SKM-1 (cell line): ENCODE results near the gene PPP2R2C.

Experiments used
- DNase-seq: peaks from one replicate; lab custom pipeline; 2025; ENCODE audit not compliant: unreplicated experiment; lab: John Stamatoyannopoulos, UW

The PPP2R2C gene

DNA sequence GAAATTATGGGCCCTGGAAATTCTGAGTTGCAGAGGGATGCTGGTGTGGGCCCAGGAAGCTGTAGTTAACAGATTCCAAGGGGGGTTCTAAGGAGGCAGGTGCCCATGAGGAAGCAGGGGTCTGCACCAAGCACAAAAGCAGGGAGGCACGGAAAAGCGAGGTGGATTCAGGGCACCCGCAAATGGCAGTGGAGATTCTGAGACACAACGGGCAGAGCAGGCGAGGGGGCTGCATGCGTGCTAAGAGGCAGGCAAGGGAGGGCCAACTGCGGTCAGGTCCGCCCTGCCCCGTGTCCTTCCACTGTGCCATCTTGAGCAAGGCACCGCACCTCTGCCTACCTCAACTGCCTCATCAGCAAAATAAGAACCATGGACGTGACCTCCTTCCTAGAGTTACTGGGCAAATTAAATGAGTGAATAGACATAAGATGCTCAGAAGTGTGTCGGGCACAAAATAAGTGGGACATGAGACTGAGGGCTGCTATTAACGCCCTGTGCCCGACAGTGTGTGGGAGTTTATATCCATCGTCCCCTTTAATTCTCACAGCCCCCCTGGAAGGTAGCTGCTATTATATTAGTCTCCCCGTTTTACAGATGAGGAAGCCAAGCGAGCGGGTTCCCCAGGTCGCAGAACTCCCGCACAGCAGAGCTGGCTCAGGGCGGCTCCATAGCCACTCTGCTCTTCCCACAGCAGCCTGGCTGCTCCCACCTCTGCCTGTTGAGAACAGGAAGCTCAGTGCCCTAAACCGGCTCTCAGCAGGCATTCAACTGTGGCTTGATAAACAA is 67.6 kb downstream of the PPP2R2C start:
- DNase-seq = no peak

DNA sequence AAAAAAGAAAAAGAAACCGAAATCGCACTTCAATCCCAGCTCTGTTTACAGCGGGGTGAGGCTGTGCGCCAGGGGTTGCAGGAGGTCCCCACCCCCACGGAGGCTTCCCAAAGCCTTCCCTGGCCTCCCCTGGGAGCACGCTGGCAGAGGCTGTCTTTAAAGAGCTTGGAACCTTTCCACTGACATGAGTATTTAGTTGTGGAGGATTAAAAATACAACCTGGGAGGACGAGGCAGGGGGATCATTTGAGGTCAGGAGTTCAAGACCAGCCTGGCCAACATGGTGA is 69.1 kb downstream of the PPP2R2C start:
- no peak for DNase-seq

DNA sequence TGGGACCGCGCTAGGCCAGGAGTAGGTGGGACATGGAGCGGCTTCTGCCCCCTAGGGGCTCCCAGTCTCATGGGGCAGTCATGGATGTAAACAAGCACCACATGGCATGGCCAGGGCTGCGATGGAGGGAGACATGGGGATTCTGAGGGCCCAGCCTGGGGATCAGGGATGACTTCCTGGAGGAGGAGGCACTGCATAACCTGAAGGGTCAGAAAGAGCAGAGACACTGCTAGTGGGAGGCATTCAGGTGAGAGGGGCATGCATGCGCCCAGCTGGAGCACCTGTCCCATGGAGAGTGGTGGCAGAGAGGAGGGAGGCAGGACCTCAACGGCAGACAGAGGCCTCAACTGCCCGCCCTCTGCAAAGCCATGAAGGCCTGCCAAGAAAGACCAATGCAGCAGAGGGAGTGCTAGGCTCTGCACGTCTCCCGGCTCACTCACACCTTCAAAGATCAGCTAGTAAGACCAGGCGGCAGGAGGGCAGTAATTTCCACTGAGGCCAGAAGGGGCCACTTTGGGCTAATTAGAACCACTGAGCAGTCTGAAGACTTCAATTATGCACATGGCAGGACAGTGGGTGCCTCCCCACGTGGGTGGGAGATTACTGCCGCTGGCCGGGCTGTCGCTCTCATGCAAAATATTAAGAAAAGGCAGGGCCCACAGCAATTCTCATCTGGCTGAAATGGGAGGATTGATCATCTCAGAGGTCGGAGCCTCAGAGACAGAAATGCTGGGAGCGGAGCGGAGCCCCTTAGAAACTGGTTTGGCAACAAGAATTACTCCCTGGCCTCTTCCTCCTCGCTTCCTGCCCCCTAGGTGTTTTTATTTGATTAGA is 69.6 kb downstream of the PPP2R2C start:
- DNase-seq = no peak

DNA sequence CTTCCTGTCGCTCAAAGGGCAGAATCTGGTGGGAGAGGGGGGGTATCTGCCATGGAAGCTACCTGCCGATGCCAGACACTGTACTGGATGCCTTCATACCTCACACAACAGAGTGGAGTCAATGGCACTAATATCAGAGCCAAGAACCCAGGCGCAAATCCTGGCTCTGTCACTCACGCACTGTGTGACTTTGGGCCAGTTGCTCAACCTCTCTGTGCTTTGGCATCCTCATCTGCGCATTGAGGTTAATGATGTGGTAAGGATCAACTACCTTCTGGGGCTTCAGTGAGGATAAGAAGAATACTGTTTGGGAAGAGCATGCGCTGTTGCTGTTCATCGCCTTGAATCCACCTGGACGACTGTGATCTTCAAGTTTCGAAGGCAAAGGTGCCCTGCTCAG is 70.6 kb downstream of the PPP2R2C start:
- DNase-seq = no peak

DNA sequence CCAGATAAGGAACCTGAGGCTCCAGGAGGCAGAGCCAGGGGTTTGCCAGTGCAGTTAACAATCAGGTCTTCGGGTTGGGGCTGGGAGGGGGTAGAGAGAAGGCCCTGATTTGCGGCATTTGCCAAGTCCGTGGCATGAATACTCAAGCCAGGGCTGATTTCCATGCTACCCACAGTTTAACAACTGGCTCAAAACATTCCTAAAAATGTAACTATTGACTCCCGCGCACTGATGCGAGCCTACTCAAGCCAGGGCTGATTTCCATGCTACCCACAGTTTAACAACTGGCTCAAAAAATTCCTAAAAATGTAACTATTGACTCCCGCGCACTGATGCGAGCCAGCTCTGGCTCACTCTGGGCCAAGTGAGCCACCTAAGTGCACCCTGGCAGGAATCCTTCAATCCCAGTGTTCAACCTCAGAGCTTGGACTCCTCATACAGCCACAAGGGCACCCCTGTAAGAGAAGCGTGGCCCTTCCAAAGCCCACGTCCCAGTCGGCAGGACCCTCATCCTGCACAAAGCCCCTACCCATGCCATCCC is 75.6 kb downstream of the PPP2R2C start:
- no peak for DNase-seq

DNA sequence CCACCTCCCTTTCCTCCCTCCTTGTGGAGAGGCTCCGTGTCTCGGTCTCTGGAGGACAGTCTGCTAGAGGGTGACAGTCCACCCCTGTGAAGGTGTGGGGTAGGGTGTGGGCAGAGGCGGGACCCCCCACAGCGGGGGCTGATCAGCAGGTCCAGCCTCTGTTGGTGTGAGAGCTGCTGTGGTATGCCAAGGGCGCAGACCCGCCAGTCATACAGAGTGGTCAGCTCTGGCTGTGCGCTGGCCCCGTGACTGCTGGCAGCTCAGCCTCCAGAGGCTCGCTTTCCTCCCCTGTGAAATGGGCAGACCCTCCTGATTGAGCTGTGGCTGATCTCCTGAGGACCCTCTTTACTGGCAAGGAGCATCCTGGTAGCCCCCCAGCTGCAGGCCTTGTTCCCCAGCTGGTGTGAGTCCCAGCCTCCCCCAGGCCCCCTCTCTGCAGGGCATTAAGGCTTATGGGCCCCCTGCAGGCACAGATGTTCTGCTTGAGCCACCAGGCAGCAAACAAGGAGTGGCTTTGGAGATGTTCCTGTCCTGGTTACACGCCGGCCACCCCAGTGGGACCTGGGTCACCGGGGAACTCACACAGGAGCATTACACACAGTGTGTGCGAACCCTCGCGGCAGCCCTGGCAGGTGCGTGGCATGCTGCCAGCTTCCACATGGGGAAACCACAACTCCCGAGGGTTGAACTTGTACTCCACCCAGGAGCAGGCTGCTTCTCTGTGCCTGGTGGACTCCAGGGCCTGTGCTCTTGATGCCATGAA is 76.8 kb downstream of the PPP2R2C start:
- no peak for DNase-seq

DNA sequence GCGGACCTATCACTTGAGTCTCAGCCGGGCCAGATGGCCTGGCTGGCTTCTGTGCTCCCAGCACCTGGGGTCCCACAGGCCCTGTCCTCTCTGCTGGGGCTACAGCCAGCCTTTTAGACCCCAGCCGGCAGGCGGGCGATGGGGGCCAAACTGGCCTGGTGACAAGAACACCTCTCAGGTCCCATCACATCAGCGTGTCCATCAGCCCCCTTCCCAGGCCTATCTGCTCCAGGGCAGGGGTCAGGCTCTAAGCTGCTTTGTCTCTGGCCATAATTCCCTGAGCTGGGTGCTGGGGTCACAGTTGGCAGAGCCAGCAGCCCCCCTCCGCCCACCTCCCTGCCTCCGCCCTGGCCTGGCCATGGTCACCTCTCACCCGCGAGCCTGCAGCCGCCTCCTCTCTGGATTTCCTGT is 77.7 kb downstream of the PPP2R2C start:
- no peak for DNase-seq

DNA sequence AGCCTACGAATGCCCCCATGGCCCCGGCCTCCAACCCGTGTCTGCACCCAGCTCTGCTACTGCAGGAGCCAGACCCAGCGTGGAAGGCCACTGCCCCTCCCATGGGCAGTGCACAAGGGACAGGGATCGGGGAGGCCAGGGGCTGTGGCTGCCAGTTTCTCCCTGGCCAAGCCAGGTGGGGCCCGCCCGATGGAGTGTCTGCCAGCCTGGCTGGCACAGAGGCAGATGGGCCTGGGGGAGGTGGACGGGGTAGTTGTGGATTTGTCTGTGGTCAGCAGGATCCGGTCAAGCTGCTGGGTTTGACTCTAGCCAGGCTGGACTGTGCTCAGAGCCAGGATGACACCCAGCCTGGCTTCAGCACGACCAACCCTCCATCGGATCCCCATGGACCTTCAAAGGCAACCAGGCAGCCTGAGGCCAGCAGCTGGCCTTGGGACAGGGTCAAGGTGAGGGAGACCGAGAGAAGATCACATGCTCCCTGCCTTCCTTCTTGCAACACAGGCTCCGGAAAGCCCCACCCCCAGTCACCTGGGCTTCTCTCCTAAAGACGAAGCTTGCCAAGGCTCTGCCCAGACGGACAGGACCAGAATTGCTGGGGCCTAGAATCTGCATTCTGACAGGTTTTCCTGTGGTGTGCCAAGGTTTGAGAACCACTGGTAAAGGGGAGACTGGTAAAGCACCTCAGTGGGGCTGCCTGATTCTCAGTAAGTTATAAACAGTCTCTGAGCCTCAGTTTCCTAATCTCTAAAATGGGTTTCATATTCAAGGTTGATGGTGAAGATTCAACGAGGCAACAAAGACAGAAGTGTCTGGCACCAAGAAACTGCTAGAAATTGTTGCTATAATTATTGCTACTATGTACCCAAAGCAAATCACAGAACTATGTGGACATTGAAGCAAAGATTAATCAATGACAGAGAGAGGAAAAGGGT is 78.6 kb downstream of the PPP2R2C start:
- DNase-seq = no peak

DNA sequence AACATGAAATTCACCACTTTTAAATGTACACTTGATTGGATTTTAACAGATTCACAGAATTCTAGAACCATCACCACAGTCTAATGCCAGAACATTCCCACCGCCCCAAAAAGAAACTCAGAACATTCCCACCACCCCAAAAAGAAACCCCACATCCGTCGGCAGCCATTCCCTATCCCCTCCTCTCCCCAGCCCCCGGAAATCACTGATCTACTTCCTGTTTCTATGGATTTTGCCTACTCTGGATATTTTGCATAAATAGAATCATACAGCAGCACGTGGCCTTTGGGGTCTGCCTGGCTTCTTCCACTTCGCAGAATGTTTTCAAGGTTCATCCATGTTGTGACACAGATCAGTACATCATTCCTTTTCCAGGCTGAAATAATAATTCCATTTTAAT is 79.3 kb downstream of the PPP2R2C start:
- no peak for DNase-seq

DNA sequence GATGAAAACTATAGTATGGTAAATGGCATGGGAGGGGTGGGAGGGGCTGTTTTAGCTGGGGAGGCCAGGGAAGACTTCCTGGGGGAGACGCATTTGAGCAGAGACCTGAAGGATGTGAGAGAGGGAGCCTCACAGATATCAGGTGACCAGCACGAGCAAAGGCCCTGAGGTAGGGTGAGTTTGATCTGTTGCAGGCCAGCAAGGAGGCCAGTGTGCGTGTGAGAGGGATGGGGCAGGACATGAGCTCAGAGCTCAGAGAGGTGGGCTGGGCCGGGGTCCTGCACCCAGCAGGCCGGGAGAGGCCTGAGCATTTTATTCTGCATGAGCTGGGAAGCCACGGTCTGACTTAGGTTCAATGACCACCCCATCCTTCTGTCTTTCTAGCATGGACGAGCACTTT is 80.0 kb downstream of the PPP2R2C start:
- DNase-seq = no peak

DNA sequence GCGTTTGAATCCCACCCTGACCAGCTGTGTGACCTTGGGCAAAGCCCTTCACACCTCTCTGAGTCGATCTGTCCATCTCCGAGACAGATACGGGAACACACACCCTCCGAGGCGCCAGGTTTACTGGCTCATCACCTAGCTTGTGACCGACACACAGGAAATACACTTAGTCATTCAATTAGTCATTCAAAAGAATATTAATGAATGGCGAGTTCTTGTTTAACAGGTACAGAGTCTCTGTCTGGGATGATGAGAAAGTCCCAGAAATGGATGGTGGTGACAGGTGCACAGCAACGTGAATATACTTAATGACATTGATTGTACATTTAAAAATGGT is 80.6 kb downstream of the PPP2R2C start:
- DNase-seq = no peak

DNA sequence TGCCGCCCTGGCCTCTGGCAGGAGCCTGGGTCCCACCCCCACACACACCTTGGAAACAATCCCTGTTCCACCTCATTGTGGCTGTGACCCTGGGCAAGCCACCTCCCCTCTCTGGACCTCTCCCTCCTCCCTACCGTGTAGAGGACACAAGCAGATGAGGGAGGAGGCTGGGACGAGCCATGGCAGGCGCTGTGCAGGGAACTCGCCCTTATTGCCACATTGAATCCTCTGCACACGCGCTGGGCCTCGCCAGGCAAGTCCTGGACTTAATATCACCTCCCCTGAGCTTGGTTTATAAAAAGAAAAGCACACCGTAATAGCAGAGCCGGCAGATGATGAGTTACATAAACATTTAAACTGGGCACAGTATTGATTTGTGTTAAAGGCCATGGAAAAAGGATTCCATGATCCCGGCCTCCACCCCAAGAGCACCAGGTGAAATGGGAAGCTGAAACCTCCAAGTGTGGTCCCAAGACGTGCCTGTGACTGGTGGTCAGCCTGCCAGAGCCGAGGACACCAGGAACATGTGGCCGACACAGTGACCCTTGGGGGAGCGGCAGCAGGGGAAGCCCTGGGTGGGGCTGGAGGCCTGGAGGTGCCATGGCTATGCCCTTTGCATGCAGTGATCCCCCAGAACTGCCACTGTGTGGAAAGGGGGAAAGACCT is 81.1 kb downstream of the PPP2R2C start:
- no peak for DNase-seq

DNA sequence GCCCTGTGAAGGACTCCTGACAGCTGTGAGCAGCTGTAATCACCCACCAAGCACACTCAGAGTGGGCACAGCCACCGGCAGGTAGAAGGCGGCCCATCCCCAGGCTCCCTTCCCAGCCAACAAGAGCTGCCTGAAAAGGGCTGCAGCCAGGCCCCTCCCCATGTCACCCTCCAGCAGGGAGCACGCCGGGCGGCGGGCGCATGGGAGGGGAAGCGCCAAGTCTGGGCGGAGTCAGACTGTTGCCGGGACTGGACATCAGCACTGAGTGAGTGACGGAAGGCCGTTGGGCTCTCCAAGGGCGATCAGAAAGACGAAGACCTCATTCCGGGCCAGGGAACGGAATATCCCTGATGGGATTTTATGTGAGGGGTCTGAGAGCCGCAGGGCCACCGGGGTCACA is 82.1 kb downstream of the PPP2R2C start:
- DNase-seq = no peak

DNA sequence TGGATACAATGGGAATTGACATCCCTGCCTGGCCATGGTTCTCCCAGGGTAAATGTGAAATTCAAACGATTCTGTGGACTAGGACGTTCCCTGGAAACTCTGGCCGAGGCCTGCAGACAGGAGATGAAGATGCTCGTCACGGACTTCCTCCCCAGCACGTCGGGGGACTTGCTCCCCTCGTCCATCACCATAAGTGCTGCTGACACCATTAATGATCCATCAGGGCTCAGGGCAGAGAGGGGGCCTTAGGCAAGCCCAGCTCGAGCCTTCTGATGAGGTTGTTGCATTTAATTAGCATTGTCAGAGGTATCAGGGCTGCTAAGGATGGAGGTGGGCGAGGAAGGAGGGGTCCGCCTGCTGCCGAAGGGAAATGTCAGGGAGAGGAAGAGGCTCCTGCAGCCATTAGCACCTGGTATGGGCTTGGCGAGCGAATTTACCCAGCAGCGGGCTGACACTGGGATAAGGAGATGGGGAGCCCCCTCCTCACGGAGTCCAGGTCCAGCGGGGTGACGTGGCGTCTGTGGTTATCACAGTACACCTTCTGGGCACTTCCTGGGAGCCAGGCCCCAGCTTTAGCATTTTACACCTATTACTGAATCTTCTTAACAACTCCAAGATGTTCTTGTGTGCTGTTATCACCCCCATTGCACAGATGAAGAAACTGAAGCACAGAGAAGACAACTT is 83.1 kb downstream of the PPP2R2C start:
- no peak for DNase-seq

DNA sequence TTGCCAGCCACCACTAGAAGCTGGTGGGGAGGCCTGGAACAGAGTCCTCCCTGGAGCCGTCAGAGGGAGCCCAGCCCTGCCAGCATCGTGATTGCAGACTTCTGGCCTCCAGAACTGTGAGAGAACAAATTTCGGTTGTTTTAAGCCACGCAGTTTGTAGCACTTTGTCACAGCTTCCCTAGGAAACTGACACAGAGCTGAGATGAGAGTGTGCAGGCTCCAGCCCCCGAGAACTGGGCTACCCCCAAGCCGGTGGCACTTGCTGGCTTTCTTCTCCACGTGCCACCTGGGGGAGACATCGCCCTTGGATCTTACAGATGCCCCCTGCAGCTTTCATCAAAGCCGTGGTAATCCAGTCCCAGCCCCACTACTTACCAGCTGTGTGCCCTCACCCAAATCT is 83.7 kb downstream of the PPP2R2C start:
- DNase-seq = no peak

DNA sequence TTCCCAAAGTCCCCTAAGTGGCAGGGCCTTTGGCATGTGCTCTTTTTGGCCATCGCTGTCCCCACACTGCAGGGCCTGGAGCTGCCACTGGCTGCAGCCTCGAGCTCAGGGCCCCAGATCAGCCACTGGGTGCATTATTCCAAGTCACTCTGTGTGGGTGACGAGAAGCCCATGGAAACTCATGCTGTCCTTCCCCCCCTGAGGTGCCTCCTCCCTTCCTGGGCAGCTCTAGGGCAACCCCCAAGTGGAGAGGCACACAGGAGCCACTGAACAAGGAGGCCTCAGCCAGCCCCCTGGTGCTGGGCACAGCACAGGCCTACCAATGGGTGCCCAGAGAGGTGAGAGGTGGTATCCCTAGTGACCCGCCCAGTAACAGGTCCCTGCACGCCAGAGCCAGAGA is 84.5 kb downstream of the PPP2R2C start:
- DNase-seq = no peak

DNA sequence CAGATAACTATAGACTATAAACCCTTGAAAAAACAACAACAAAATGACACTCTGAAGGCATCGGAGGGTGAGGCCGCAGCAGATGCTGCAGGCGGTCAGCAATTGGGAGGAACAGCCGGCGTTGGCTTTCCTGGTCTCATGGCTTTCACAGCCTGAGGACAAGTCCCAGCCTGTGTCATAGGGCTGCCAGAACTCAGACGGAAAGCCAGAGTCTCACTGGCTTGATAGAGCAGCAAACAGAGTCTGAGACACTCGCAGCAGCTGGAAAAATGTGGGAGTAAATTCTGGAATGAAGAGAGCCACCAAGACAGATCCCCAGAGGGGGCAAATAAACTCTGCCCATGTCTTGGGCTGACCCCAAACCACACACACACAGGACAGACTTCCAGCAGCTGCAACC is 86.3 kb downstream of the PPP2R2C start:
- no peak for DNase-seq

DNA sequence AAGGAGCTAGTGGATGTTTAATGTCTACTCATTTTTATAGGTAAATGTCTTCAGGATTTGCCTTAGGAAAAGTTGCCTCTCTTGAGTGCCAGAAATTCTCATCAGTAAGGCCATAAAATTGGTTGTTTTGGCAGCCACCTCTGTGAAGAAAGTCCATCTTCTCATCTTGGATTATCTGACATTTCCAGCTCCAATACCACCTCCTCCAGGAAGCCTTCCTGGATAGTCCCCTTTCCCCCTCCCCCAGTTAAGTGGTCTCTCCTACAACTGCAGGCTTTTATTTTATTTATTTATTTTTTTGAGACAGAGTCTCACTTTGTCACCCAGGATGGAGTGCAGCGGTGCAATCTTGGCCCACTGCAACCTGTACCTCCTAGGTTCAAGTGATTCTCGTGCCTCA is 87.1 kb downstream of the PPP2R2C start:
- no peak for DNase-seq

DNA sequence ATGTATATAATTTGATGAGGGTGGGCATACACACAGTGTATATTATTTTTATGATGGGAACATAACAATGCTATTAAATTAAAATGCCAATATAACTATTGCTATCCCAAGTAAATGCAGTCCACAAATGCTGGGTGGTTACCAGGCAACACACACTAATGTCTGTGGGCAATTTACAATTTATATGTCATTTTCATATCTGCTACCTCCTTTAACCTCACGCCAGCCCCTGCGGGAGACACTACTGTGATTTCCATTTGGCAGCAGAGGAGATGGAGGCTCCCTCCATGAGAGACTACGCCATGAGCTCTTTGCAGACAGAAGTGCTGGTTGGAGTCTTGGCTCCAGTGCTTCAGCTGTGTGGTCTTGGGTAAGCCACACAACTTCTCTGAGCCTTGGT is 87.9 kb downstream of the PPP2R2C start:
- no peak for DNase-seq

DNA sequence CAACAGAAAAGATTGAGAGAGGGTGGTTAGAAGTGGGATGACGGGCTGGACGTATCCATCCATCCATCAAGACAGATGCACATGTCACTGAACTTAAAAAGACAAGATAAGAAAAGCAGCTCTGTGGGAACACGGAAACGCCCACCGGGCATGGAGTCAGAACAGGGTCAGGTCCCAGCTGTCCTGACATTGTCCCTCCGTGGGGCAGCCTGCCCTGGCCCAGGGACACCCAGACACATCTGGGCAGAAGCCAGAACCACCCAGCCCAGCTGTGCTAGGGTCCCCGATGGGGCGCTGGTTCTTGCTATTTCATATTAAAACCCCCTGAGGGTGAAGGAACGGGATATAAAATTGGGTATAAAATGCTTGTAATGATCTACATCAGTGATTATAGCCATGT is 88.5 kb downstream of the PPP2R2C start:
- no peak for DNase-seq
